ENCODE data around the gene MFAP3.

The MFAP3 gene

DNA sequence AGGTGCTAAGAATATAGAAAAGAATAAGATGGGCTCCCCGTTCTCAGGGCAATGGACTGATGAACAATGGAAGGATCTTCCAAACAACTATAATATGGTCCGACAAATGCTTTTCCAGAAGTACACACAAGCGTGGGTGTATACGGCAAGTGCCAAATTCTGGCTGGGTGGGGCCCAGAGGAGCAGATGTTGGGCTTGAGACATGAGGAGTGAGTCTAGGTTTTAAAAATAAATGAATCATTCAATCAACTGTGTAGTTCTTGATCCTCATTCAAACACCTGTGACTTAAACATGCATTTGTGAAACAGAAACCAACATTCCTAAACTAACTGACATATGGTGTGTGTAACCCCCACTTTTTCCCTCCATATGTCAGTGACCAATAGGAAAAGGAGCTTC lies 47.9 kb downstream of the MFAP3 start:
- Histone ChIP-seq H3K4me3 (no peak overlapping the region), H3K27me3 (no peaks in the 10 kb centered on the region), H3K36me3 (no peaks in the 10 kb centered on the region), H3K4me1 (peaks cover 6% of the 10 kb centered on the region), H3K27ac (no peak overlapping the region), H3K4me2 (no peak overlapping the region), H3K9me3 (no peaks in the 10 kb centered on the region), H3K9ac (no peak overlapping the region), H4K20me1 (no peaks in the 10 kb centered on the region)
- no peak for TF ChIP-seq Cebpa-rat (IDR thresholded peaks at IDR 0.05)

DNA sequence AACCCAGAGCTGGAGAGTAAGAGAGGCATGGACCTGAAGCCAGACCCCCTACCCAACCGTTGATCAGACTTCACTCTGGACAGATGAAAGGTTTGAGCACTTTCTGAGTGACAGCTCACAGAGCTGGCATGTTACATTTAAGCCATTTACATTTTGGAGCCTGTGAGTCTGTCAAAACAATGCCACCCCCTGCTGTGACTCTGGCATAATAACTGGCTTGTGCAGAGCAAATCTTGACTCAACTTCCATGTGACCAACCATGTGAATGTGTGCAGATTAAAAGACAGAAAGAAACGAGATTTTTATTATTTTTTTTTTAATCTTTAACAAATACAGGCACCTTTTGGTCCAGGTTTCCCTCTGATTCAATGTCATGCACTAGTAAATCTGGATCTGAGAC lies 48.5 kb downstream of the MFAP3 start:
- H3K4me3 ChIP-seq = no peak overlapping the region
- no peak for TF ChIP-seq Cebpa-rat (IDR thresholded peaks at IDR 0.05)
- H3K9me3 ChIP-seq = no peaks in the 10 kb centered on the region
- no peaks in the 10 kb centered on the region for H3K27me3 ChIP-seq
- H3K9ac ChIP-seq = no peak overlapping the region
- no peak overlapping the region for H3K4me2 ChIP-seq
- H4K20me1 ChIP-seq = no peaks in the 10 kb centered on the region
- no peaks in the 10 kb centered on the region for H3K36me3 ChIP-seq
- no peak overlapping the region for H3K27ac ChIP-seq
- H3K4me1 ChIP-seq = peaks cover 13% of the 10 kb centered on the region

DNA sequence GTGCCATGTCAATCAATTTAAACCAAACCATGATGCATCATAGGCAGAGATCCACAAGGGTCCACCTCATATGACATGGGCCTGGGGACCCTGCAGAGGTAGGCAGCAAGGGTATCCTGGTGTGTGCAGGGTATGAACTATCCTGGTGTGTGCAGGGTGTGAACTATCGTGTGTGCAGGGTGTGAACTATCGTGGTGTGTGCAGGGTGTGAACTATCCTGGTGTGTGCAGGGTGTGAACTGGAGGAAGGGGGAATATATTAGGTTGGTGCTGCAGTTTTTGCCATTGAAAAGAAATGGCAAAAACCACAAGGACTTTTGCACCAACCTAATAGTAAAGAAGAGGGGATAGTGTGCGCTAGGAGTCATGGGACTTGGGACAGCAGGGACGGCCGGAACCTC lies 50.0 kb downstream of the MFAP3 start:
- Histone ChIP-seq H3K27me3 (no peaks in the 10 kb centered on the region), H4K20me1 (no peaks in the 10 kb centered on the region), H3K9ac (no peak overlapping the region), H3K9me3 (no peaks in the 10 kb centered on the region), H3K27ac (no peak overlapping the region), H3K36me3 (no peaks in the 10 kb centered on the region), H3K4me2 (no peak overlapping the region), H3K4me3 (no peak overlapping the region), H3K4me1 (peaks cover 26% of the 10 kb centered on the region)
- no peak for TF ChIP-seq Cebpa-rat (IDR thresholded peaks at IDR 0.05)

DNA sequence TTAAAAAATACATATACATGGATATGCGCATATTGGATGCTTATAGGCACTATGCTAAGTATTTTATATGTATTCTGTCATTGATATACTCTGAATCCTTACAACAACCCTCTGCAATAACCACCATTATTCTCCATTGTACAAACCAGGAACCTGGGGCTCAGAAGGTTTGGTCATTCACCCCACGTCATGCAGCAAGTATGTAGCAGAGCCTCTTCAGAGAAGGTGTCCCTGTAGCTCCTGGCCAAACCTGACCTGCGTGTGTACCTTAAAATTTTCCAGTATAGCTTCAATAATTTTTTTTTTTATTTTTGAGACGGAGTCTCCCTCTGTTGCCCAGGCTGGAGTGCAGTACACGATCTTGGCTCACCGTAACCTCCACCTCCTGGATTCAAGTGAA lies 51.9 kb downstream of the MFAP3 start:
- peaks cover 26% of the 10 kb centered on the region for H3K4me1 ChIP-seq
- H3K4me2 ChIP-seq = no peak overlapping the region
- no peak overlapping the region for H3K27ac ChIP-seq
- H3K9ac ChIP-seq = no peak overlapping the region
- no peaks in the 10 kb centered on the region for H3K27me3 ChIP-seq
- H3K4me3 ChIP-seq = no peak overlapping the region
- H3K36me3 ChIP-seq = no peaks in the 10 kb centered on the region
- H3K9me3 ChIP-seq = no peaks in the 10 kb centered on the region
- no peaks in the 10 kb centered on the region for H4K20me1 ChIP-seq
- no peak for TF ChIP-seq Cebpa-rat (IDR thresholded peaks at IDR 0.05)

DNA sequence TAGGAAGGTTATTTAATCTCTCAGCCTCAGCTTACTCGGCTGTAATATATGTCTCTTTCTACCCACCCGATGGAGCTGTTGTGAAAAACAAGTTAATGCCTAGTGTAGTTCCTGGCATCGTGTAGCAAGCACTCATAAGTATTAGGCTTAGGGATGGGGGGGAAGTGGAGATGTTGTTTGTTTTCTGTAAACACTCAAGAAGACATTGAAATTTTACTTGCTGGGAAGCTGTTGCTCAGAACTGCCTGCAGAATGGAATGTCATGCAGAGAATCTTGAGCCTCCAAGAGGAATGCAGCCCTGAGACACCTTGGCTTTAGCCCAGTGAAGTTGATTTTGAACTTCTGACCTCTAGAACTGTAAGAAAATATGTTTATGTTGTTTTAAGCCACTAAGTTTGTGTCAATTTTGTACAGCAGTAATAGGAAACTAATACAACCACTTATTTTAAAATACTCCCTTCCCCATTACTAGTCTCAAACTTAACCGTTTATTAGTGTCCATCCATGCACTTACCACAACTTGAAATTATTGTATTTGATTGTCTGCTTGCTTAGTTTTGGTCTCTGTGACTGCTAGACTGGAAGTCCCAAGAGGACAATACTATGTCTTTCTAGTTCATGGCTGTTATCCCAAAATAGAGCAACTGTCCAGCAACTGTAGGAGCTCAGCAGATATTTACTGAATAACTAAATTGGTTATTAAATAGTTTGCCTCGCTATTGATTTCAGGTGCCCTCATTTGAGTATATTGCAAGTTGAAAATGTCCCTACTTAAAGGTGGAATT lies 53.8 kb downstream of the MFAP3 start:
- Histone ChIP-seq H3K27ac (no peak overlapping the region), H3K9me3 (no peaks in the 10 kb centered on the region), H3K4me3 (no peak overlapping the region), H3K36me3 (no peaks in the 10 kb centered on the region), H4K20me1 (no peaks in the 10 kb centered on the region), H3K27me3 (no peaks in the 10 kb centered on the region), H3K4me2 (peak overlapping the region; percentile 68), H3K4me1 (peaks cover 26% of the 10 kb centered on the region), H3K9ac (no peak overlapping the region)
- TF ChIP-seq Cebpa-rat (IDR thresholded peaks at IDR 0.05) = no peak

DNA sequence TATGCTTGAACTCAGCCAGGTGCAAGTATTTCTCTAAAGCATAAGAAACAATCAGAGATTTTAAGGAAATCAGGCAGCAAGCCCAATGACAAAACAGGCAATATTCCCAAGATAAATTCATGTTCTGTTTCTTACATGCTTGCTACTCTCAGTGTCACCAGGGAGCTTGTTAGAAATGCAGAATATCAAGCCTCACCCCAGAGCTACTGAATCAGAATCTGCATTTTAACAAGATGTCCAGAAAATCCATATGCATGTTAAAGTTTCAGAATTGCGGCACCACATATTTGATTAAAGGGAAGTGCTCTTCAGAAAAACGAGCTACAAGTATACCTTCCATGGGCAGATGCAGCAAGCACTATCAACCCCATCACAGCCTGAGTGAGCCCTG lies 54.4 kb downstream of the MFAP3 start:
- H3K27me3 ChIP-seq = no peaks in the 10 kb centered on the region
- H3K4me2 ChIP-seq = peak overlapping the region; percentile 68
- H3K9me3 ChIP-seq = no peaks in the 10 kb centered on the region

DNA sequence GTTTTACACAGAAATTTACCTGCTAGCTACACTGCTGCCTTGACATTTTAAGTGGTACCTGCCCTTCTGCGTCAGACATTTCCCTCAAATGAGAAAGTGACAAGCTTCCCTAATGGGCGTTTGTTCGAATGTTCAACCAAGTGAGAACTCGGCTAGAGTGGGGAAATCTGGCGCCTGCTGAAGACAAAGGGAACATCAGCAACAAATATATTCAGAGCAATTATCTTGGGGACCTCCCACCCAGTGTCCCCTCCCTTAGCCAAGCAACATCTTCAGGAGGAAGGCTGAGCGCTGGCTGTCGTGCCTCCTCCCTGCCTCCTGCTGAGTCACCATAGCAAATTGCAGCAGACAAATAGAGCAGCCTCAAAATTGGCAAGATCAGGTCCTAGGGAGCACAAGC lies 57.1 kb downstream of the MFAP3 start:
- no peak overlapping the region for H3K4me2 ChIP-seq
- H3K36me3 ChIP-seq = no peaks in the 10 kb centered on the region
- TF ChIP-seq Cebpa-rat (IDR thresholded peaks at IDR 0.05) = no peak
- H4K20me1 ChIP-seq = no peaks in the 10 kb centered on the region
- H3K27ac ChIP-seq = no peak overlapping the region
- peaks cover 26% of the 10 kb centered on the region for H3K4me1 ChIP-seq
- no peak overlapping the region for H3K4me3 ChIP-seq
- H3K9me3 ChIP-seq = no peaks in the 10 kb centered on the region
- no peaks in the 10 kb centered on the region for H3K27me3 ChIP-seq
- no peak overlapping the region for H3K9ac ChIP-seq

More for the DNA sequence above, 54.4 kb downstream of the MFAP3 start:
- H3K4me3 ChIP-seq = no peak overlapping the region
- no peaks in the 10 kb centered on the region for H4K20me1 ChIP-seq
- no peak for TF ChIP-seq Cebpa-rat (IDR thresholded peaks at IDR 0.05)
- no peak overlapping the region for H3K9ac ChIP-seq
- peaks cover 26% of the 10 kb centered on the region for H3K4me1 ChIP-seq
- H3K36me3 ChIP-seq = no peaks in the 10 kb centered on the region
- no peak overlapping the region for H3K27ac ChIP-seq

DNA sequence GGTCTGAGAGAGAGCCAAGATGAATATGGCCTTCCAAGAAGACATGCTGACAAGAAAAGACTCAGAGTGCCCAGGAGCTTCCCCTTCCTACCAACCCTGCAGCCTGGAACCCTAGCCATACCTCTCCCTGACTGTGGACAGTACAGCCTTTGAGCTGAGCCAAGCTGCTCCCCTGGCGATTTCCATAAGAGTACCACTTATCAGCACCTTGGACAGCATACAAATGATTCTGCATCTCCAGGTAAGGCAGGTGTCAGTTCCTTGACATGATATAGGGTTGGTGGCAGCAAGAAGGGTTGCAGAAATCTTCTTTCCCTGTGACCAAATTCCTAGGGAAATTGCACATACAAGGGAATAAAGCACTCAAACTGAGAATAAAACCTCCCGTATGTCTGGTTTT lies 58.3 kb downstream of the MFAP3 start:
- H3K4me1 ChIP-seq = peaks cover 15% of the 10 kb centered on the region
- no peak overlapping the region for H3K27ac ChIP-seq
- H4K20me1 ChIP-seq = no peaks in the 10 kb centered on the region
- TF ChIP-seq Cebpa-rat (IDR thresholded peaks at IDR 0.05) = no peak
- H3K9ac ChIP-seq = no peak overlapping the region
- H3K27me3 ChIP-seq = no peaks in the 10 kb centered on the region
- H3K9me3 ChIP-seq = no peaks in the 10 kb centered on the region
- H3K36me3 ChIP-seq = no peaks in the 10 kb centered on the region
- H3K4me2 ChIP-seq = no peak overlapping the region
- no peak overlapping the region for H3K4me3 ChIP-seq

DNA sequence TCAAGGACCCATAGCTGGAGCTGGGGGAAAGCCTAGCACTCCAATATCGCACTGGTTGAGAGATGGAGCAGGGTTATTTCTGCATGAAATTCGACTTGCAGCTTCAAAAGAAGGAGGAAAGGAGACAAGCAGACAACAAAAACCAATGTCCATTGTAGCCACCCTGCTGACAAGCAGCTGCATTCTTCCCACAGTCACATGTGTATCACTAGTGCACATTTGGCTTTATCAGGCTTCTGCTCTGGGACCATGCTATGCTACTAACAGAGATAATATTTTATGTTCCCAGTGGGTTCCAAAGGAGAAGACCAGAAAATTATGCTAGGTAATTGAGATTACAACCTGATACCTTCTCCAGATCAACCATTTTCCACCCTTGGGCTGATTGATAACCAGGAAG lies 59.7 kb downstream of the MFAP3 start:
- Histone ChIP-seq H3K9ac (no peak overlapping the region), H3K4me3 (no peak overlapping the region), H3K27ac (no peak overlapping the region), H3K27me3 (no peaks in the 10 kb centered on the region), H3K4me1 (peaks cover 1% of the 10 kb centered on the region; the same call in 1 of the 2 replicates), H4K20me1 (no peaks in the 10 kb centered on the region), H3K9me3 (no peaks in the 10 kb centered on the region), H3K36me3 (no peaks in the 10 kb centered on the region), H3K4me2 (no peak overlapping the region)
- no peak for TF ChIP-seq Cebpa-rat (IDR thresholded peaks at IDR 0.05)

DNA sequence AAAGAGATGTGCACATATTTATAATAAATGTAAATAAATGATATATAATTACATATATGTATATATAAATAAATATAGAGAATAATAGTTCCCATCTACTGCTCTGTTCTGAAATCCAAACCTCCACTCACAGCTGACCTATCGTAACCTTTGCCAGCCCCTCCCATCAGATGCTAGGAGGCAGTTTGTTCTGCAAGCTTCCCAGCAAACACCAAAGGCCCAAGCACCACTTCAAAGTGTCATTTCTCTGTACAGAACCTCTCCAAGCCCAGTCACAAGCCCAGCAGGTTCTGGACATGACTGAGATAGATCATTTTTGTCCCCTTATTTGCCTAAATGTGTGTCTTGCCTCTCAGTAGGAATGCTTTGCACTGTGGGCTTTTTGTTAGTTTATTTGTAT lies 62.4 kb downstream of the MFAP3 start:
- H3K27ac ChIP-seq = no peak overlapping the region
- H3K4me3 ChIP-seq = no peak overlapping the region
- H3K9me3 ChIP-seq = no peaks in the 10 kb centered on the region
- no peak for TF ChIP-seq Cebpa-rat (IDR thresholded peaks at IDR 0.05)
- H4K20me1 ChIP-seq = no peaks in the 10 kb centered on the region
- H3K27me3 ChIP-seq = no peaks in the 10 kb centered on the region
- H3K36me3 ChIP-seq = no peaks in the 10 kb centered on the region
- H3K9ac ChIP-seq = no peak overlapping the region
- no peaks in the 10 kb centered on the region; the same call in 1 of the 2 replicates for H3K4me1 ChIP-seq
- no peak overlapping the region for H3K4me2 ChIP-seq

DNA sequence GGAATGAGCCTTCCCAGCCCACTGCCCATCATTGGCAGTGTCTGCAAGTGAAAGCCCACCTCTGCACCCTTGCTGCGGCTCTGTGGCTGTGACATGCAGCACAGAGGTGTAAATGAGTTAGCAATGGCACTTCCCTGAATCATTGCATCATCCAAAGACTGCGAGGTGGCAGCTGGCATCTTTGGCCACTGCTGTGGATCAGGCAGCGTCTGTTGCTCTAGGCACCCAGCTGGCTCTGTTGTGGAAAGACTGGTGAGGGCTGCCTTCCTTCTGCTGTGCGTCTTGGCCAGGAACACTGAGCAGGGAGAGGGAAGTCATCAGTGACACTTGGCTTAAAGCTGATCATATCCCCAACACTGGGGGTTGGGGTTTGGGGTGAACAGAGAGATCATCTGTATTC lies 64.5 kb downstream of the MFAP3 start:
- H3K4me3 ChIP-seq = no peak overlapping the region
- TF ChIP-seq Cebpa-rat (IDR thresholded peaks at IDR 0.05) = no peak
- no peak overlapping the region for H3K9ac ChIP-seq
- no peaks in the 10 kb centered on the region for H4K20me1 ChIP-seq
- no peak overlapping the region for H3K4me2 ChIP-seq
- no peak overlapping the region for H3K27ac ChIP-seq
- H3K9me3 ChIP-seq = no peaks in the 10 kb centered on the region
- H3K36me3 ChIP-seq = no peaks in the 10 kb centered on the region
- H3K27me3 ChIP-seq = no peaks in the 10 kb centered on the region
- H3K4me1 ChIP-seq = no peaks in the 10 kb centered on the region; the same call in 1 of the 2 replicates
